Testis (tissue), 2 donors: Measurements from ENCODE around the gene TM4SF18.

Experiments
- POLR2A ChIP-seq: fragments of 450-650 bp; IDR thresholded peaks from one replicate; pipeline ENCODE4 v1.6.1; 2017; ENCODE audit warnings: antibody characterized with exemption, mild to moderate bottlenecking, moderate library complexity
- TF ChIP-seq, protein P1 (sequence below), 3 experiments: fragments of 450-650 bp in 2 of 3; fragments of 200-600 bp in 1 of 3; sonication (generic) in 1 of 3; IDR thresholded peaks; one replicate each; pipeline ENCODE4 v1.5.1; 2016 to 2019; ENCODE audit warnings: antibody characterized with exemption in 3 of 3, mild to moderate bottlenecking in 2 of 3, moderate library complexity in 1 of 3

DNA sequence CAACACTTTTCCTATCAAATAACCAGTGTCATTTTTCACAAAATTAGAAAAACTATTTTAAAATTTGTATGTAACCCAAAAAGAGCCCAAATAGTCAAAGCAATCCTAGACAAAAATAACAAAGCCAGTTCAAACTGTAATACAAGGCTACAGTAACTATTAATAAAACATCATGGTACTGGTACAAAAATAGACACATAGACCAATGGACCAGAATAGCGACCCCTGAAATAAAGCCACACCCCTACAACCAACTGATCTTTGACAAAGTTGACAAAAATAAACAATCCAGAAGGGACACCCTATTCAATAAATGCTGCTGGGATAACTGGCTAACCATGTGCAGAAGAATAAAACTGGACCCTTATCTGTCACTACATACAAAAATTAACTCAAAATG lies 19.9 kb downstream of the TM4SF18 start:
- TF ChIP-seq, protein P1, sequence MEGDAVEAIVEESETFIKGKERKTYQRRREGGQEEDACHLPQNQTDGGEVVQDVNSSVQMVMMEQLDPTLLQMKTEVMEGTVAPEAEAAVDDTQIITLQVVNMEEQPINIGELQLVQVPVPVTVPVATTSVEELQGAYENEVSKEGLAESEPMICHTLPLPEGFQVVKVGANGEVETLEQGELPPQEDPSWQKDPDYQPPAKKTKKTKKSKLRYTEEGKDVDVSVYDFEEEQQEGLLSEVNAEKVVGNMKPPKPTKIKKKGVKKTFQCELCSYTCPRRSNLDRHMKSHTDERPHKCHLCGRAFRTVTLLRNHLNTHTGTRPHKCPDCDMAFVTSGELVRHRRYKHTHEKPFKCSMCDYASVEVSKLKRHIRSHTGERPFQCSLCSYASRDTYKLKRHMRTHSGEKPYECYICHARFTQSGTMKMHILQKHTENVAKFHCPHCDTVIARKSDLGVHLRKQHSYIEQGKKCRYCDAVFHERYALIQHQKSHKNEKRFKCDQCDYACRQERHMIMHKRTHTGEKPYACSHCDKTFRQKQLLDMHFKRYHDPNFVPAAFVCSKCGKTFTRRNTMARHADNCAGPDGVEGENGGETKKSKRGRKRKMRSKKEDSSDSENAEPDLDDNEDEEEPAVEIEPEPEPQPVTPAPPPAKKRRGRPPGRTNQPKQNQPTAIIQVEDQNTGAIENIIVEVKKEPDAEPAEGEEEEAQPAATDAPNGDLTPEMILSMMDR (IDR thresholded peaks at IDR 0.05) = no peak
- no peak for TF ChIP-seq POLR2A
